ENCODE results near the gene ATF6. TPM values are rescaled to one million over a fixed set of nuclear protein-coding genes. Genes with fewer than 3 reads are reported as not detected.
A peak's percentile ranks its signal among the peaks of the same experiment; 100 is the strongest.

ATF6 gene, protein sequence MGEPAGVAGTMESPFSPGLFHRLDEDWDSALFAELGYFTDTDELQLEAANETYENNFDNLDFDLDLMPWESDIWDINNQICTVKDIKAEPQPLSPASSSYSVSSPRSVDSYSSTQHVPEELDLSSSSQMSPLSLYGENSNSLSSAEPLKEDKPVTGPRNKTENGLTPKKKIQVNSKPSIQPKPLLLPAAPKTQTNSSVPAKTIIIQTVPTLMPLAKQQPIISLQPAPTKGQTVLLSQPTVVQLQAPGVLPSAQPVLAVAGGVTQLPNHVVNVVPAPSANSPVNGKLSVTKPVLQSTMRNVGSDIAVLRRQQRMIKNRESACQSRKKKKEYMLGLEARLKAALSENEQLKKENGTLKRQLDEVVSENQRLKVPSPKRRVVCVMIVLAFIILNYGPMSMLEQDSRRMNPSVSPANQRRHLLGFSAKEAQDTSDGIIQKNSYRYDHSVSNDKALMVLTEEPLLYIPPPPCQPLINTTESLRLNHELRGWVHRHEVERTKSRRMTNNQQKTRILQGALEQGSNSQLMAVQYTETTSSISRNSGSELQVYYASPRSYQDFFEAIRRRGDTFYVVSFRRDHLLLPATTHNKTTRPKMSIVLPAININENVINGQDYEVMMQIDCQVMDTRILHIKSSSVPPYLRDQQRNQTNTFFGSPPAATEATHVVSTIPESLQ
- total RNA-seq: 10 to 100 TPM; 17.9 to 19.9 TPM

DNA sequence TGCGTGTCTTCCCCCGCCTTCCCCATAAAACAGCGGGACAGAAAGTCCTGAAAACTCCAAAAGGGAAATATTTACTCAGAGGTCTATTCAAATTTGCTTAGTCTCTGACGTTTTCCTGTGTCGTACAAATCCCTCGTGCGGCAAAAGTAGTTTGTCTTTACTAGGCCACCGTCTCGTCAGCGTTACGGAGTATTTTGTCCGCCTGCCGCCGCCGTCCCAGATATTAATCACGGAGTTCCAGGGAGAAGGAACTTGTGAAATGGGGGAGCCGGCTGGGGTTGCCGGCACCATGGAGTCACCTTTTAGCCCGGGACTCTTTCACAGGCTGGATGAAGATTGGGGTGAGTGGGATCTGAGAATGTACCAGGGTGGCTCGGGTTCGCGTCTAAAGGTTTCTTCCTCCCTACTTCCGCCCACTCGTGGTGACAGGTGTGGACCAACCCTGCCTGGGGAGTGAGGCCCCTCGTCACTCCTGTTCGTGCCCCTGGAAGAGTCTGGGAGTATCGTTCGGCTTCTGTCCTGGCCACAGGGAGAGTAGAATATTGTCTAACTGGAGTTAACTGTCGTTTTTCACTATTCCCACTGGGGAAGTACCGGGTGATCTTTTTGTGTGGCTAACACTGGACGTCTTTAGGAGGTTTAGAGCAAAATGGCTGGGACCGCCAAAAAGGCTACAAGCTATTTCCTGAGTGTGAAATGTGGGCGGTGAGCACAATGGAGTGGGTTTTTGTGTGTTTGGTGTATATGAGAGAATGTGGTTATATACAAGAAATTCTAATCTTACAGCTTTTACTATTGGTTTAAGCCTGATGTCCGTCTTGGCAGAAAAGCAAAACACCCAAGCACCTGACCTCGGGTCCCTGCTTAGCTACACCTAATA, at the start of gene ATF6:
Gene ATF6 (plus strand): TSS at position 219 of the 880 bp plus-strand sequence. CDS start 41 bp downstream, at position 260.
- Histone ChIP-seq H3K4me3 (peak within 1 kb of the TSS; percentile 78 to 87), H3K27me3 (no peaks in the 10 kb centered on the region), H3K9me3 (no peaks in the 10 kb centered on the region), H3K27ac (peak within 1 kb of the TSS; percentile 90 to 97), H3K4me1 (peaks cover 0 to 22% of the 10 kb centered on the region in 2 donors), H3K36me3 (no peaks in the 10 kb centered on the region)
- DNase-seq (ENCODE audit: low spot score): peak; percentile 97
- TF ChIP-seq, protein P1, sequence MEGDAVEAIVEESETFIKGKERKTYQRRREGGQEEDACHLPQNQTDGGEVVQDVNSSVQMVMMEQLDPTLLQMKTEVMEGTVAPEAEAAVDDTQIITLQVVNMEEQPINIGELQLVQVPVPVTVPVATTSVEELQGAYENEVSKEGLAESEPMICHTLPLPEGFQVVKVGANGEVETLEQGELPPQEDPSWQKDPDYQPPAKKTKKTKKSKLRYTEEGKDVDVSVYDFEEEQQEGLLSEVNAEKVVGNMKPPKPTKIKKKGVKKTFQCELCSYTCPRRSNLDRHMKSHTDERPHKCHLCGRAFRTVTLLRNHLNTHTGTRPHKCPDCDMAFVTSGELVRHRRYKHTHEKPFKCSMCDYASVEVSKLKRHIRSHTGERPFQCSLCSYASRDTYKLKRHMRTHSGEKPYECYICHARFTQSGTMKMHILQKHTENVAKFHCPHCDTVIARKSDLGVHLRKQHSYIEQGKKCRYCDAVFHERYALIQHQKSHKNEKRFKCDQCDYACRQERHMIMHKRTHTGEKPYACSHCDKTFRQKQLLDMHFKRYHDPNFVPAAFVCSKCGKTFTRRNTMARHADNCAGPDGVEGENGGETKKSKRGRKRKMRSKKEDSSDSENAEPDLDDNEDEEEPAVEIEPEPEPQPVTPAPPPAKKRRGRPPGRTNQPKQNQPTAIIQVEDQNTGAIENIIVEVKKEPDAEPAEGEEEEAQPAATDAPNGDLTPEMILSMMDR (IDR thresholded peaks at IDR 0.05): no peak

DNA sequence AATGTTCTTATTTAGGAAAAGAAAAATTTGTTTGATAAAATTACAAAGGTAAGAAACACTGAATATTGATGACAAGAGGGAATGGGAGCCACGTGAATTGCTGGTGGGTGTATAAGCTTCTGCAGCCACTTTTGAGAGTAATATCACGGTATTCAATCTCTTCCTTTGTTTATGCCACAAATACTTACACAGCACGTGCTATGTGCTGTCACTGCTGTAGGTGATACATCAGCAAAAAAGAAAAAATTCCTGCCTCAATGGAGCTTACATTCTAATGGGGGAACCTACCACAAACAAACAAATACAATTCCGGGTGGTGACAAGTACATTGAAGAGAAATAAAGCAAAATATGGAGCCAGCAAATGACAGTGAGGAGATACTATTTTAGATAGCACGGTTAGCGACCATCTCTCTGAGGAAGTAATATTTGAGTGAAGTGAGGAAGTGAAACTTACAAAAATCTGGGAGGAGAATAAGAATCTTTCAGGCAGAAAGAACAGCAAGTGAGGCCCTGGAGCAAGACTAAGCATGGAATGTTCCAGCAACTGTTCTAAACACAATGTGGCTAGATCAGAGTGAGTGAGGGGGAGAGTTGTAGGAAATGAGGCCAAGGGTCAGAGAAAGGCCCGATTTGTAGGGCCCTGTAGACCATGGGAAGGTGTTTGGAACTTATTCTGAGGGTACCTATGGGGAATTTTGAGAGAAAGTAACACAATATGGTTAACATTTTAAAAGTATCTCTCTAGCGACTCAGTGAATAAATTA, 47.4 kb upstream of the ATF6 start:
- Histone ChIP-seq H3K36me3 (no peaks in the 10 kb centered on the region), H3K9me3 (no peaks in the 10 kb centered on the region), H3K27ac (no peak overlapping the region), H3K27me3 (no peaks in the 10 kb centered on the region), H3K4me3 (no peak overlapping the region), H3K4me1 (no peaks in the 10 kb centered on the region)
- TF ChIP-seq, protein P1 (IDR thresholded peaks at IDR 0.05): no peak
- no peak for DNase-seq (ENCODE audit: low spot score)

DNA sequence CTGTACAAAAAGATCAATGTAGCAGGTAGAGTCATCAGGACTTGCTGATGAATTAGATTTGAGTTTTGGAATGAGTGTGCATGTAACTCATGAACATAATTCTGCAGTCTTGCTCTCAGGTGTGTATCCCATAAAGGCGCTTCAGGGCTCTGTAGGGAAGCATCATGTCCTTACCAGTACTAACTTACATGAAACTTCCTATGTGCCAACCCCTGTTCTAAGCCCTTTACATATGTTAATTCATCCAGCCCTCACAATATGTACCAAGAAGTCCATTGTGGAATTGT, 46.9 kb upstream of the ATF6 start:
- TF ChIP-seq, protein P1 (IDR thresholded peaks at IDR 0.05): no peak
- no peaks in the 10 kb centered on the region for H3K36me3 ChIP-seq
- H3K27ac ChIP-seq: no peak overlapping the region
- no peaks in the 10 kb centered on the region for H3K27me3 ChIP-seq
- no peak overlapping the region for H3K4me3 ChIP-seq
- no peaks in the 10 kb centered on the region for H3K4me1 ChIP-seq
- H3K9me3 ChIP-seq: no peaks in the 10 kb centered on the region
- no peak for DNase-seq (ENCODE audit: low spot score)

DNA sequence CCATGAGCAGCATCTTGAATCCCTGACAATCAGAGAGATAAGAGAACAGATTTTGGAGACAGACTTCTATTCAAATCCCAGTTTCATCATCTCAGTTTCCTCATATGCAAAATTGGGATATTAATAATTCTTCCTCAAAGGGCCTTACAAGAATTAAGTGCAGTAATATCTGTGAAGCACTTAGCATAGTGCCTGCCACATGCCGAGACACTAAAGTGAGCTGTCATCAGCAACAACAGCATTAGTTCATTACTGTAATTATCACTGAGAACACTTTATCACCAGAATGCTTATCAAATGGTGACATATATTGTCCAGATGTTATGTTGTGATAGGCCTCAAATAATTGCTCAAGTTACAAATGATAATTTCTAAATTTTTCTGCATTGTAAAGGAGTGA, 45.7 kb upstream of the ATF6 start:
- Histone ChIP-seq H3K36me3 (no peaks in the 10 kb centered on the region), H3K27ac (no peak overlapping the region), H3K27me3 (no peaks in the 10 kb centered on the region), H3K4me3 (no peak overlapping the region), H3K4me1 (peaks cover 0 to 2% of the 10 kb centered on the region in 2 donors), H3K9me3 (no peaks in the 10 kb centered on the region)
- DNase-seq (ENCODE audit: low spot score): no peak
- TF ChIP-seq, protein P1 (IDR thresholded peaks at IDR 0.05): no peak

Measured in right atrium auricular region (tissue), 2 donors.